Loucy (cell line): ENCODE measurements around the gene DEPDC7.

Source experiments
- H2AFZ ChIP-seq: fragments of 200-600 bp; sonication (generic); 2 replicates; pipeline ENCODE4 v1.6.0; 2016; ENCODE audit warnings: antibody characterized with exemption, mild to moderate bottlenecking, low read length, moderate library complexity
- H3F3A ChIP-seq: fragments of 200-600 bp; 2 replicates; pipeline ENCODE4 v1.6.0; 2016; ENCODE audit warnings: antibody characterized with exemption, low read depth, mild to moderate bottlenecking
- H3K27me3 ChIP-seq: fragments of 200-600 bp; sonication (generic); 2 replicates; pipeline ENCODE4 v1.6.1; 2014; ENCODE audit warnings: low read length, mild to moderate bottlenecking; ENCODE audit not compliant: insufficient read depth, poor library complexity, severe bottlenecking
- H3K36me3 ChIP-seq: fragments of 200-600 bp; sonication (generic); 2 replicates; pipeline ENCODE4 v1.6.1; 2016; ENCODE audit warnings: low read length; ENCODE audit not compliant: insufficient read depth
- H3K4me1 ChIP-seq: fragments of 200-600 bp; sonication (generic); 2 replicates; pipeline ENCODE4 v1.5.1; 2014; ENCODE audit warnings: low read length, mild to moderate bottlenecking; ENCODE audit not compliant: insufficient read depth, poor library complexity, severe bottlenecking
- H3K4me2 ChIP-seq: fragments of 200-600 bp; sonication (generic); 2 replicates; pipeline ENCODE4 v1.6.0; 2014; ENCODE audit warnings: antibody characterized with exemption, low read length, low read depth, mild to moderate bottlenecking; ENCODE audit not compliant: poor library complexity, severe bottlenecking
- H3K4me3 ChIP-seq: fragments of 200-600 bp; sonication (generic); 2 replicates; pipeline ENCODE4 v1.5.1; 2014; ENCODE audit warnings: low read length, mild to moderate bottlenecking, mixed read lengths; ENCODE audit not compliant: poor library complexity, severe bottlenecking
- H3K79me2 ChIP-seq: fragments of 200-600 bp; sonication (generic); 2 replicates; pipeline ENCODE4 v1.6.1; 2014; ENCODE audit warnings: low read length; ENCODE audit not compliant: insufficient read depth
- H3K9ac ChIP-seq: fragments of 200-600 bp; sonication (generic); 2 replicates; pipeline ENCODE4 v1.6.0; 2014; ENCODE audit warnings: mild to moderate bottlenecking, low read depth, low read length, moderate library complexity; ENCODE audit not compliant: poor library complexity, severe bottlenecking
- H3K9me2 ChIP-seq: fragments of 200-600 bp; sonication (generic); replicated peaks from 2 replicates; pipeline ENCODE4 v1.6.1; 2016; ENCODE audit warnings: low read depth, low read length, mixed read lengths
- H3K9me3 ChIP-seq: fragments of 200-600 bp; sonication (generic); 2 replicates; pipeline ENCODE4 v1.6.1; 2014; ENCODE audit warnings: mild to moderate bottlenecking, antibody characterized with exemption, low read length, low read depth; ENCODE audit not compliant: insufficient read depth
- H4K20me1 ChIP-seq: fragments of 200-600 bp; sonication (generic); 2 replicates; pipeline ENCODE4 v1.6.0; 2014; ENCODE audit warnings: antibody characterized with exemption, low read length, mild to moderate bottlenecking; ENCODE audit not compliant: insufficient read depth, poor library complexity, severe bottlenecking
- EZH2phosphoT487 ChIP-seq: fragments of 200-600 bp; IDR thresholded peaks from 2 replicates; pipeline ENCODE4 v1.6.1; 2018; ENCODE audit warnings: antibody characterized with exemption, mild to moderate bottlenecking, moderate library complexity, borderline replicate concordance
- TF ChIP-seq, protein P1 (sequence below): fragments of 200-600 bp; sonication (generic); conservative IDR thresholded peaks from 2 replicates; pipeline ENCODE4 v1.5.1; 2014; ENCODE audit warnings: mild to moderate bottlenecking, antibody characterized with exemption, low read length

Gene DEPDC7

DNA sequence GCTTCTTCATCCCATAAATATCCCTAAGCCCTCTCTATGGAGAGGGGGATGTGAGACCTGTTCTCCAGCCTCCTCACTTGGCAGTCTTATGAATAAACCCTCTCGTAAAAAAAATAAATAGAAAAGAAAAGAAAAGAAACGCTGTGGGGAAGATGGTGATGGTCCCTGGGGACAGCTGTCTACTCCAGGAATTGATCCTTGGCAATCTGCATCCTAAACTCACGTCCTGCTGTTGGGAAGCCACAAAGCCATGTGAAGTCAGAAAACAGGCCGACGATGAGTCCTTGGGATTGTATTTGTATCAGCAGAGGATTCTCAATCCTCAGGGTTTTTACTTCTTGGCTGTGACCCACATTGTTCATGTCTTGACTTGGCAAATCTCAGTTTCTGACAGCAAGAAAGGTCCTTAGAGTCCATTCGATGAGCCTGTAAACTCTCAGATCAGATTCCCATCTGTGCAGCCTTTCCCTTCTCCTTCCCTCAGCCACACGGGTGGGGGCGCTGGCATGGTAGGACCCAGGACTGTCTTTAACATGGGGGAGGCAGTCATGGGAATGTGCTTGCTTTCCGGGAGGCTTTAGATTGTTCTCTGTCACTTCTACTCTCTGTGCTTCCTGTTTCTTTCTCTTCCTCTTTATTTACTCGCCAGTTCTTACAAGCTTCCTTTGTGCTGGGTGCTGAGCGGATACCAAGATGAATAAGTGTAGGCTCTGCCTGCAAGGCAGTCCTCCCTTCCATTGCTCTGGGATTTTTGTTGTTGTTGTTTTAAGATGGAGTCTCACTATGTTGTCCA lies 48.6 kb downstream of the DEPDC7 start:
- Histone ChIP-seq H3K9me3 (no peaks in the 10 kb centered on the region), H3K9ac (no peak overlapping the region), H3K4me2 (no peak overlapping the region), H2AFZ (no peak overlapping the region), H3K79me2 (no peaks in the 10 kb centered on the region), H3F3A (no peaks in the 10 kb centered on the region), H3K4me3 (no peak overlapping the region), H3K4me1 (no peaks in the 10 kb centered on the region), H3K27me3 (no peaks in the 10 kb centered on the region), H3K36me3 (peaks cover 68% of the 10 kb centered on the region; the same call in 1 of the 2 replicates), H3K9me2 (no peaks in the 10 kb centered on the region), H4K20me1 (no peaks in the 10 kb centered on the region)
- TF ChIP-seq, protein P1, sequence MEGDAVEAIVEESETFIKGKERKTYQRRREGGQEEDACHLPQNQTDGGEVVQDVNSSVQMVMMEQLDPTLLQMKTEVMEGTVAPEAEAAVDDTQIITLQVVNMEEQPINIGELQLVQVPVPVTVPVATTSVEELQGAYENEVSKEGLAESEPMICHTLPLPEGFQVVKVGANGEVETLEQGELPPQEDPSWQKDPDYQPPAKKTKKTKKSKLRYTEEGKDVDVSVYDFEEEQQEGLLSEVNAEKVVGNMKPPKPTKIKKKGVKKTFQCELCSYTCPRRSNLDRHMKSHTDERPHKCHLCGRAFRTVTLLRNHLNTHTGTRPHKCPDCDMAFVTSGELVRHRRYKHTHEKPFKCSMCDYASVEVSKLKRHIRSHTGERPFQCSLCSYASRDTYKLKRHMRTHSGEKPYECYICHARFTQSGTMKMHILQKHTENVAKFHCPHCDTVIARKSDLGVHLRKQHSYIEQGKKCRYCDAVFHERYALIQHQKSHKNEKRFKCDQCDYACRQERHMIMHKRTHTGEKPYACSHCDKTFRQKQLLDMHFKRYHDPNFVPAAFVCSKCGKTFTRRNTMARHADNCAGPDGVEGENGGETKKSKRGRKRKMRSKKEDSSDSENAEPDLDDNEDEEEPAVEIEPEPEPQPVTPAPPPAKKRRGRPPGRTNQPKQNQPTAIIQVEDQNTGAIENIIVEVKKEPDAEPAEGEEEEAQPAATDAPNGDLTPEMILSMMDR = no peak
- TF ChIP-seq EZH2phosphoT487 = no peak

DNA sequence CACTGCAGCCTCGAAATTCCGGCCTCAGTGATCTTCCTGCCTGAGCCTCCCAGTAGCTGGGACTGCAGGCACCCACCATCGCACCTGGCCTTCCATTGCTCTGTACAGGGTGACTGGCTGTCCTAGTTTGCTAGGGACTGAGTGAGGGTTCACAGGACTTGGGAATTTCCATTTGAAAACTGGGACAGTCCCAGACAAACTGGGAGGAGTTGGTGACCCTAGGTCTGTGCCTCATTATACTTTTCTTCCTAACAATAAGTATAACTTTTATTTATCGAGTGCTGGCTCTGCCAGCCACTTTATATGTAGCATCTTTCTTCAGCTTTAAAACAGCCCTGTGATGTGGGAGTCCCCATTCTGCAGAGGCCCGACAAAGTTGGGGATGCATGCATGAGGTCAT lies 49.2 kb downstream of the DEPDC7 start:
- H3K4me1 ChIP-seq = no peaks in the 10 kb centered on the region
- H3F3A ChIP-seq = no peaks in the 10 kb centered on the region
- H3K9me3 ChIP-seq = no peaks in the 10 kb centered on the region
- H3K9ac ChIP-seq = no peak overlapping the region
- H3K79me2 ChIP-seq = no peaks in the 10 kb centered on the region
- H3K27me3 ChIP-seq = no peaks in the 10 kb centered on the region
- no peak overlapping the region for H2AFZ ChIP-seq
- no peak overlapping the region for H3K4me3 ChIP-seq
- no peaks in the 10 kb centered on the region for H4K20me1 ChIP-seq
- no peak overlapping the region for H3K4me2 ChIP-seq
- peaks cover 68% of the 10 kb centered on the region; the same call in 1 of the 2 replicates for H3K36me3 ChIP-seq
- TF ChIP-seq EZH2phosphoT487 = no peak
- TF ChIP-seq, protein P1 = no peak
- no peaks in the 10 kb centered on the region for H3K9me2 ChIP-seq

- H3K4me1 ChIP-seq = no peaks in the 10 kb centered on the region
- no peaks in the 10 kb centered on the region for H3K79me2 ChIP-seq
- TF ChIP-seq EZH2phosphoT487 = no peak
- TF ChIP-seq, protein P1 = peak; percentile 95
- no peaks in the 10 kb centered on the region for H3K9me3 ChIP-seq
- no peak overlapping the region for H3K9ac ChIP-seq
- no peak overlapping the region for H3K4me2 ChIP-seq
- no peaks in the 10 kb centered on the region for H3K27me3 ChIP-seq
- peaks cover 68% of the 10 kb centered on the region; the same call in 1 of the 2 replicates for H3K36me3 ChIP-seq
- H3F3A ChIP-seq = no peaks in the 10 kb centered on the region
- H4K20me1 ChIP-seq = no peaks in the 10 kb centered on the region
- no peak overlapping the region for H3K4me3 ChIP-seq
- H2AFZ ChIP-seq = no peak overlapping the region
- H3K9me2 ChIP-seq = no peaks in the 10 kb centered on the region
These were observed 49.9 kb downstream of the DEPDC7 start for GRCh38 chr11:33065445-33066178.
